Stimulated activated CD8-positive, alpha-beta memory T cell treated with anti-CD3 and anti-CD28 coated beads, Interleukin-4, amount 100 ng/mL, for 4 hours (primary cell): Measurements from ENCODE around the gene TPD52L1.

Source experiments
- DNase-seq, 2 donors: peaks; one replicate each; pipeline ENCODE4 v3.0.0-alpha.2; 2020; ENCODE audit warnings: low read depth in 2 of 2, low spot score in 1 of 2

TPD52L1 gene

GRCh38 chr6:125302840-125303511, 149.4 kb downstream of the TPD52L1 start:
- no peak for DNase-seq

GRCh38 chr6:125303512-125303854, 149.9 kb downstream of the TPD52L1 start:
- DNase-seq: no peak

- DNase-seq: no peak
These were observed 151.5 kb downstream of the TPD52L1 start for GRCh38 chr6:125304970-125305660.

- no peak for DNase-seq
These were observed 153.2 kb downstream of the TPD52L1 start for GRCh38 chr6:125306756-125307149.

- DNase-seq: no peak
These were observed 153.7 kb downstream of the TPD52L1 start for GRCh38 chr6:125307150-125307838.

DNA sequence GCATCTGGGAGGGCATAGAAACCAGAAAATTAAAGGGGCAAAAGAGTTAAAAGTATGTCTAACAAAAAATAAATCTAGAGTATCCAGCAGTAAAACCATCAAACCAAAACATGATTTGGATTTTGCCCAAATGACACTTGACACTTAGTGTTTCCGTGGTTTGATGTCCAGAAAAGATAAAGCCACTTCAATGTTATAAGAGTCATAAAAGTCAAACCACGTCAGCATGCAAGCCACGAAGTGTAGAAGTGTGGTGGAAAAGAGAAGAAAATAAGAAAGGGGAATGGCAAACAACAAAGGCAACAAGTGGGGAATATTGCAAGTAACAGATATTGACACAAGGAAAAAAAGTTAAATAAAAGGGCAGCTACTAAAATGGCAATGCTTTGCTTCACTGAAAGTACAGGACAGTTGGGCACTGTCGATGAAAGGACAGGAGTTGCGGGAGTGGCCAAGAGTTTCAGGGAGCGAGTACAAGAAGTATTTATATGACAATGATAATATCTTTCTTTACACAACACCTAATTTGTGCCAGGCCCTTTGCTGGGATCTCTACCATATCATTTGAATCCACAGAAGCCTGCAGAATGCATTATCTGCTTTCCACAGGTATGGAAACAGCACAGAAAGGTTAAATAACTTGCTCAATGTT, 154.5 kb downstream of the TPD52L1 start:
- no peak for DNase-seq

- no peak for DNase-seq
These were observed 157.5 kb downstream of the TPD52L1 start for GRCh38 chr6:125310994-125311649.

GRCh38 chr6:125312478-125312877, 158.9 kb downstream of the TPD52L1 start:
- DNase-seq: no peak

DNA sequence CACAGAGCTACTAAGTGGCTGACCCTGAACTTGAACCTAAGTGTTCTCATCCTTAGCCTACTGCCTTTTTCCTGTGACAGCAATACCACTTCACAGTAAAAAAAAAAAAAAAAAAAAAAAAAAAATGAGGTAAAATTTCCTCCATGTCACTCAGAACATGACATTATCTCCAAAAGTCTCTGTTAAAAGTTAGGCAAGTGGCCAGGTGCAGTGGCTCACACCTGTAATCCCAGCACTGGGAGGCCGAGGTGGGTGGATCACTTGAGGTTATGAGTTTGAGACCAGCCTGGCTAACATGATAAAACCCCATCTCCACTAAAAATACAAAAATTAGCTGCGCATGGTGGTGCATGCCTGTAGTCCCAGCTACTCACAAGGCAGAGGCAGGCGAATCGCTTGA, 159.4 kb downstream of the TPD52L1 start:
- DNase-seq: no peak
